A549 treated with DMSO at 1 μM for 4 hours (cell line): ENCODE measurements around the gene NNMT. TPM values are rescaled to one million over a fixed set of nuclear protein-coding genes. Genes with fewer than 3 reads are reported as not detected.

Source experiments
- total RNA-seq: library from RNA; stranded (reverse); fragments of 200-300 nt; extraction: Qiagen RNA extraction; gene quantifications from 5 replicates; pipeline ENCODE4 v1.2.3, GENCODE V29; 2022; ENCODE audit warnings: low read depth

The NNMT gene
- 135 to 173 TPM (median 159 TPM) in 5 replicates for total RNA-seq

GRCh38 chr11:114295676-114296604, at the start of gene NNMT:
Gene NNMT (plus strand): TSS chr11:114296399. CDS start chr11:114296557, 158 bp downstream.

Other genes starting within 250 kb of the NNMT start
- not detected in 5 replicates for gene ZBTB16, start 236.7 kb upstream of the NNMT start, total RNA-seq
- gene C11orf71, start 104.1 kb downstream of the NNMT start, total RNA-seq, result 3.5 to 5.3 TPM (median 4.0 TPM) in 5 replicates
- gene RBM7, start 104.3 kb downstream of the NNMT start, total RNA-seq, result 22.8 to 29.9 TPM (median 26.6 TPM) in 5 replicates
- gene REXO2, start 143.1 kb downstream of the NNMT start, total RNA-seq, result 92.0 to 99.1 TPM (median 97.8 TPM) in 5 replicates